DOHH2 (cell line): ENCODE measurements around the gene ARID1B.
"Not testable (repeated sequence)": the region's sequence is repeated elsewhere in the genome, so short reads cannot be mapped to it uniquely, and the experiment has no call there.

Experiments
- H3F3A ChIP-seq: fragments of 200-600 bp; sonication (generic), shearing (Covaris generic); 2 replicates; pipeline ENCODE4 v1.6.0; 2016; ENCODE audit warnings: antibody characterized with exemption, mild to moderate bottlenecking; ENCODE audit not compliant: control insufficient read depth, insufficient read depth
- H3K27ac ChIP-seq: fragments of 200-600 bp; sonication (generic); 2 replicates; pipeline ENCODE4 v1.5.1; 2014; ENCODE audit warnings: low read depth, mild to moderate bottlenecking, low read length, moderate library complexity
- H3K27me3 ChIP-seq: fragments of 200-600 bp; sonication (generic); 2 replicates; pipeline ENCODE4 v1.6.1; 2014; ENCODE audit warnings: mild to moderate bottlenecking, low read length, mixed read lengths; ENCODE audit not compliant: control insufficient read depth
- H3K36me3 ChIP-seq: fragments of 200-600 bp; sonication (generic); 2 replicates; pipeline ENCODE4 v1.6.1; 2014; ENCODE audit warnings: mild to moderate bottlenecking, low read length, moderate library complexity, mixed read lengths; ENCODE audit not compliant: control insufficient read depth
- H3K4me1 ChIP-seq: fragments of 200-600 bp; sonication (generic); 2 replicates; pipeline ENCODE4 v1.6.1; 2014; ENCODE audit warnings: mild to moderate bottlenecking, low read length, mixed read lengths; ENCODE audit not compliant: control insufficient read depth
- H3K4me2 ChIP-seq: fragments of 200-600 bp; sonication (generic); 2 replicates; pipeline ENCODE4 v1.6.0; 2014; ENCODE audit warnings: mild to moderate bottlenecking, low read length, moderate library complexity
- H3K4me3 ChIP-seq: fragments of 200-600 bp; sonication (generic); 2 replicates; pipeline ENCODE4 v1.5.1; 2014; ENCODE audit warnings: mild to moderate bottlenecking, low read length, mixed read lengths
- H3K79me2 ChIP-seq: fragments of 200-600 bp; sonication (generic); 2 replicates; pipeline ENCODE4 v1.6.1; 2014; ENCODE audit warnings: mild to moderate bottlenecking, low read length, mixed read lengths; ENCODE audit not compliant: control insufficient read depth
- H3K9me2 ChIP-seq: fragments of 200-600 bp; sonication (generic); replicated peaks from 2 replicates; pipeline ENCODE4 v1.6.1; 2014; ENCODE audit warnings: mild to moderate bottlenecking, low read length, mixed read lengths; ENCODE audit not compliant: control insufficient read depth
- H3K9me3 ChIP-seq: fragments of 200-600 bp; sonication (generic); 2 replicates; pipeline ENCODE4 v1.6.1; 2014; ENCODE audit warnings: antibody characterized with exemption, low read length, mixed read lengths; ENCODE audit not compliant: control insufficient read depth, insufficient read depth
- H4K20me1 ChIP-seq: fragments of 200-600 bp; sonication (generic); 2 replicates; pipeline ENCODE4 v1.6.0; 2014; ENCODE audit warnings: low read depth, mild to moderate bottlenecking, antibody characterized with exemption, low read length, moderate library complexity; ENCODE audit not compliant: control insufficient read depth, insufficient read depth
- EZH2phosphoT487 ChIP-seq: fragments of 200-600 bp; sonication (generic); IDR thresholded peaks from 2 replicates; pipeline ENCODE4 v1.6.1; 2017; ENCODE audit warnings: borderline replicate concordance, mild to moderate bottlenecking, antibody characterized with exemption, low read length, moderate library complexity, mixed read lengths
- TF ChIP-seq, protein P1 (sequence below): fragments of 200-600 bp; sonication (generic); IDR thresholded peaks from one replicate; pipeline ENCODE4 v1.5.1; 2014; ENCODE audit warnings: antibody characterized with exemption, mild to moderate bottlenecking, low read depth, low read length; ENCODE audit not compliant: poor library complexity, severe bottlenecking

ARID1B gene

DNA sequence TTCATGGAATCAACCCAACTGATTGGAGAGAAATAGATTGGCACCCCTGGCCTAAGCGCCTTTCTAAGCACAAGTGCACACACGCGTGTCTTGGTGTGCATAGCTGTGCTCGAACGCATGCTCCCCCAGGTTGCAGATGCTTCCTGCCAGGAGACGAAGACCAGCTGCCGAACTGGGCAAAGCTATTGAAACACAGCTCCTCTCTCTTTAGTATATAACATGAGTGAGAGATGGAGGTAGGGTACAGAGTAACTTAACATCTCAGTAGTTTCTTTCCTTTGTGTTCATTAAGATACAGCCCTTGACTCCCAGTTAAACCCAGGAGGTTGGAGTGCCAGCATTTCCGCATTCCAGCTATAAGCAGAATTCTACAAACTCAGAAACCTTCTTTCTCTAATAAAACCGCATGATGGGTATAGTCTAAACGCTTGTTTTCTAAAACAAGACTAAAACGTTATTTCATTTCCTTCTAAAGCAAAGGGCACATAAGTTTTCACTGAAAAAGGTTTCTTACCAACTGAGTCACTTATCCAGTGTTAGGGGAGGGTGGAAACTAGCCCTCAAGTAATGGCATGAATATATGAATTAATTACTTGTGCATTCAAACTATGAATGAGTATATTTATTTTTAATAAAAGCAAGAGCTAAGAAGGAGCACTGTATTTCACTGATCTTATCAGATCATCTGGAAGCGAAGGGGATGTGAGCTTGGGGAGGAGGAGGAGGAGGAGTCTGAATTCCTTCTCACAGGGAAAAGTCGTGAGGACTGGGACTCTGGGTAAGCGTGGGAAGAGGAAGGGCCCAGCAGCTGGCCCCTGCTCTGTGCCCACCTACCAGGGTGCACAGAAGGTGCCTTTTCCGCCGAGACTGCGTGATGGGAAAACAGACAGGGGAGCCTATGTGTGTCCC lies 367.0 kb downstream of the ARID1B start:
- Histone ChIP-seq H3K9me2 (no peaks in the 10 kb centered on the region), H3F3A (no peaks in the 10 kb centered on the region), H3K27me3 (no peaks in the 10 kb centered on the region), H3K27ac (no peak overlapping the region), H3K4me2 (no peak overlapping the region), H3K79me2 (no peaks in the 10 kb centered on the region), H3K36me3 (peaks cover 30% of the 10 kb centered on the region), H3K9me3 (no peaks in the 10 kb centered on the region), H3K4me3 (no peak overlapping the region), H4K20me1 (peaks cover 3% of the 10 kb centered on the region; the same call in 1 of the 2 replicates), H3K4me1 (no peaks in the 10 kb centered on the region)
- TF ChIP-seq, protein P1, sequence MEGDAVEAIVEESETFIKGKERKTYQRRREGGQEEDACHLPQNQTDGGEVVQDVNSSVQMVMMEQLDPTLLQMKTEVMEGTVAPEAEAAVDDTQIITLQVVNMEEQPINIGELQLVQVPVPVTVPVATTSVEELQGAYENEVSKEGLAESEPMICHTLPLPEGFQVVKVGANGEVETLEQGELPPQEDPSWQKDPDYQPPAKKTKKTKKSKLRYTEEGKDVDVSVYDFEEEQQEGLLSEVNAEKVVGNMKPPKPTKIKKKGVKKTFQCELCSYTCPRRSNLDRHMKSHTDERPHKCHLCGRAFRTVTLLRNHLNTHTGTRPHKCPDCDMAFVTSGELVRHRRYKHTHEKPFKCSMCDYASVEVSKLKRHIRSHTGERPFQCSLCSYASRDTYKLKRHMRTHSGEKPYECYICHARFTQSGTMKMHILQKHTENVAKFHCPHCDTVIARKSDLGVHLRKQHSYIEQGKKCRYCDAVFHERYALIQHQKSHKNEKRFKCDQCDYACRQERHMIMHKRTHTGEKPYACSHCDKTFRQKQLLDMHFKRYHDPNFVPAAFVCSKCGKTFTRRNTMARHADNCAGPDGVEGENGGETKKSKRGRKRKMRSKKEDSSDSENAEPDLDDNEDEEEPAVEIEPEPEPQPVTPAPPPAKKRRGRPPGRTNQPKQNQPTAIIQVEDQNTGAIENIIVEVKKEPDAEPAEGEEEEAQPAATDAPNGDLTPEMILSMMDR, result no peak
- no peak for TF ChIP-seq EZH2phosphoT487

DNA sequence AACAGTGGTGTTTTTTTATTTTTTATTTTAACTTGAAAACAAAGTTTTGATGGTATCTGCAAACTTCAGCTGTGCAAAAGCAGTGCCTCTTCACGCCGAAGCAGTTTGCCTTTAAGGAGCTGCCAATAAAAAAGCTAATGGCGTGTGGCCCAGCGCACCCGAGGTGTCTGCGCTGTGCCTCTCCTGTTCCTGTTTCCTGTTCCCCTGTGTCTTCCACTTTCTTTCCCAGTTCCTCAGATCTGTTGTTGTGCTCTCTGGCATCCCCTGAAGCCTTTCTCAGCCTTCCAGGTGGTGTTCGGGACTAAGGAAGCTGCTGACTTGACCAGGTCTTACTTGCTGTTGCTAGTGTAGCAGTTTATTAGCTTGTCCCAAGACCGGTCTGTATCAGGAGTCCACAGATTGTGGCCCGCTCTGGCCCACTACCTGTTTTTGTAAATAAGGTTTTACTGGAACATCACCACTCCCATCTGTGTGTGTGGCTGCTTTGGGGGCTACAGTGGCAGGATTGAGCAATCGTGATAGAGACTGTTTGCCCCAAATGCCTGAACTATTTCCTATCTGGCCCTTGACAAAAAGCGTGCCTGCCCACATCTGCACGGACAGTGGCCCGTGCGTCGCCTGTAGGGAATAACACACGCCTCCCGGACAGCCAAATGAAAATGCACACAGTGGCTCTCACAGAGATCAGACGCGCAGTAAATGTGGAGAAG lies 367.8 kb downstream of the ARID1B start:
- TF ChIP-seq, protein P1, result no peak
- TF ChIP-seq EZH2phosphoT487, result no peak
- Histone ChIP-seq H3K9me3 (no peaks in the 10 kb centered on the region), H3K4me2 (no peak overlapping the region), H3K4me3 (no peak overlapping the region), H3K27me3 (no peaks in the 10 kb centered on the region), H3K4me1 (no peaks in the 10 kb centered on the region), H3K79me2 (no peaks in the 10 kb centered on the region), H3K9me2 (no peaks in the 10 kb centered on the region), H4K20me1 (peaks cover 3% of the 10 kb centered on the region; the same call in 1 of the 2 replicates), H3K36me3 (peaks cover 36% of the 10 kb centered on the region), H3F3A (0 out of 2 replicates have a peak, but pooled peaks cover 2% of the 10 kb centered on the region), H3K27ac (no peak overlapping the region)

DNA sequence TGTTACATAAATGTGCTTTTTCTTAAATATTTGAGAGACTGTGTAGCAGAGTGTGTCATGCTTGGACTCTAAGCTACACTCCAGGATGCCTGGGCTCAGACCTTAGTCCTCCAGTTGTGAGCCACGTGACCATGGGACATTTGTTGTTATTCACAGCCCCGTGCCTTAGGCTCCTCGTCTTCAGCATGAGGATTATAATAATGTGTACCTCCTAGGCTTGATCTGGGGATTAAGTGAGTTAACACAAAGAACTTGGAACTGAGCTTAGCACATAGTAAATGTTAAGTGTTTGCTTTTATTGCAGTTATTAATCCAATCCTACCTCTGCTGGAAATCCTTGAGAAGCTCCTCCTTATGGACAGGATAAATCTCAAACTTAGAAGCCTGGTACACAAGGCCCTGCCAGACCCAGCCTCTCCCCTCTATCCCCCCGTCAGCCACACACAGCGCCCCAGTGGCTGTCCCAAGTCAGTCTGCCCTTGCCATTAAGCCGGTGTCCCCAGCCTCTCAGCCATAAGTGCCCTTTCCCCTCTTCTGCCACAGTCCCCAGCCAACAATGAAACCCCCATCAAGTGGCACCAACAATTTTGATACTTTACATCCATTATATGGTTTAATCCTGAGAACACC lies 368.6 kb downstream of the ARID1B start:
- H3K36me3 ChIP-seq, result peaks cover 38% of the 10 kb centered on the region
- no peaks in the 10 kb centered on the region for H3K79me2 ChIP-seq
- H4K20me1 ChIP-seq, result peaks cover 3% of the 10 kb centered on the region; the same call in 1 of the 2 replicates

DNA sequence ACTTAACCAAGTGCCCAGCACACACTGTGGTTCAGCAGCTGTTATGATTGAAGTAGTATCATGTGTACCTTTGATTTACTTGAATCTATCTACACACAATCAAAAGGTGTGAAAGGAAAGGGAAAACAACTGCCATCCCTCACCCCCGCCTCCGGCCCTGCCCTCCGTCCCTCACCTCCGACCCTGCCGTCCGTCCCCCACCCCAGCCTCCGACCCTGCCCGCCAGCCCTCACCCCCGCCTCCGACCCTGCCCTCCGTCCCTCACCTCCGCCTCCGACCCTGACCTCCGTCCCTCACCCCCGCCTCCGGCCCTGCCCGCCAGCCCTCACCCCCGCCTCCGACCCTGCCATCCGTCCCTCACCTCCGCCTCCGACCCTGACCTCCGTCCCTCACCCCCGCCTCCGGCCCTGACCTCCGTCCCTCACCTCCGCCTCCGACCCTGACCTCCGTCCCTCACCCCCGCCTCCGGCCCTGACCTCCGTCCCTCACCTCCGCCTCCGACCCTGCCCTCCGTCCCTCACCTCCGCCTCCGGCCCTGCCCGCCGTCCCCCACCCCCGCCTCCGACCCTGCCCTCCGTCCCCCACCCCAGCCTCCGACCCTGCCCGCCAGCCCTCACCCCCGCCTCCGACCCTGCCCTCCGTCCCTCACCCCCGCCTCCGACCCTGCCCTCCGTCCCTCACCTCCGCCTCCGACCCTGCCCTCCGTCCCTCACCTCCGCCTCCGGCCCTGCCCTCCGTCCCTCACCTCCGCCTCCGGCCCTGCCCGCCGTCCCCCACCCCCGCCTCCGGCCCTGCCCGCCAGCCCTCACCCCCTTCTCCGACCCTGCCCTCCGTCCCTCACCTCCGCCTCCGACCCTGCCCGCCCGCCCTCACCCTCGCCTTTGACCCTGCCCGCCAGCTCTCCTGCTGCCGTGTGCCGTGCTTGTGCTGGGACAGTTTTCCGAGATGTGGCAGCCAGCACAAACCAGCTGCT lies 370.2 kb downstream of the ARID1B start:
- H3K36me3 ChIP-seq, result peaks cover 39% of the 10 kb centered on the region
- not testable (repeated sequence) for H3K4me3 ChIP-seq, H3K27me3 ChIP-seq, H3K27ac ChIP-seq, H4K20me1 ChIP-seq, H3K79me2 ChIP-seq, H3F3A ChIP-seq, H3K4me1 ChIP-seq, H3K9me3 ChIP-seq, H3K9me2 ChIP-seq, H3K4me2 ChIP-seq

More for the DNA sequence above, 368.6 kb downstream of the ARID1B start:
- no peak overlapping the region for H3K4me2 ChIP-seq
- H3K27ac ChIP-seq, result no peak overlapping the region
- no peaks in the 10 kb centered on the region for H3K27me3 ChIP-seq
- H3F3A ChIP-seq, result 0 out of 2 replicates have a peak, but pooled peaks cover 2% of the 10 kb centered on the region
- no peak for TF ChIP-seq EZH2phosphoT487
- TF ChIP-seq, protein P1, result no peak
- H3K9me3 ChIP-seq, result no peaks in the 10 kb centered on the region
- no peaks in the 10 kb centered on the region for H3K9me2 ChIP-seq
- no peaks in the 10 kb centered on the region for H3K4me1 ChIP-seq
- no peak overlapping the region for H3K4me3 ChIP-seq
